SU-DHL-6 (cell line): ENCODE results near the gene PRSS56.

Source experiments
- H2AFZ ChIP-seq: fragments of 200-600 bp; sonication (generic); 2 replicates; pipeline ENCODE4 v1.6.1; 2014; ENCODE audit warnings: low read depth, mild to moderate bottlenecking, moderate library complexity, mixed read lengths, antibody characterized with exemption, low read length; ENCODE audit not compliant: severe bottlenecking
- H3F3A ChIP-seq: fragments of 200-600 bp; shearing (Covaris generic); 2 replicates; pipeline ENCODE4 v1.6.0; 2016; ENCODE audit warnings: antibody characterized with exemption, mild to moderate bottlenecking; ENCODE audit not compliant: insufficient read depth
- H3K27ac ChIP-seq: fragments of 200-600 bp; sonication (generic); 2 replicates; pipeline ENCODE4 v1.5.1; 2016; ENCODE audit warnings: low read depth, mild to moderate bottlenecking, low read length, moderate library complexity, mixed read lengths
- H3K27me3 ChIP-seq: fragments of 200-600 bp; sonication (generic), shearing (Covaris generic); 2 replicates; pipeline ENCODE4 v1.6.0; 2014; ENCODE audit warnings: mild to moderate bottlenecking, low read length
- H3K36me3 ChIP-seq: fragments of 200-600 bp; sonication (generic); 2 replicates; pipeline ENCODE4 v1.6.1; 2014; ENCODE audit warnings: mild to moderate bottlenecking, low read length, mixed read lengths
- H3K4me2 ChIP-seq: fragments of 300-600, 200-600 bp; shearing (Covaris generic), sonication (generic); 2 replicates; pipeline ENCODE4 v1.6.0; 2014; ENCODE audit warnings: low read length, low read depth, mild to moderate bottlenecking; ENCODE audit not compliant: poor library complexity, severe bottlenecking
- H3K4me3 ChIP-seq: fragments of 200-600 bp; sonication (generic); 2 replicates; pipeline ENCODE4 v1.5.1; 2014; ENCODE audit warnings: antibody characterized with exemption, low read length, mild to moderate bottlenecking, mixed read lengths; ENCODE audit not compliant: insufficient read depth, poor library complexity, severe bottlenecking
- H3K79me2 ChIP-seq: fragments of 200-600 bp; sonication (generic); 2 replicates; pipeline ENCODE4 v1.6.1; 2014; ENCODE audit warnings: mild to moderate bottlenecking, low read length, moderate library complexity; ENCODE audit not compliant: insufficient read depth
- H3K9ac ChIP-seq: fragments of 200-600 bp; sonication (generic); 2 replicates; pipeline ENCODE4 v1.7.0; 2014; ENCODE audit warnings: mild to moderate bottlenecking, low read length
- H3K9me2 ChIP-seq: fragments of 200-600 bp; sonication (generic); replicated peaks from 2 replicates; pipeline ENCODE4 v1.6.1; 2014; ENCODE audit warnings: low read length; ENCODE audit not compliant: insufficient read depth
- H3K9me3 ChIP-seq: fragments of 200-600 bp; sonication (generic); 2 replicates; pipeline ENCODE4 v1.6.1; 2014; ENCODE audit warnings: low read length, mixed read lengths; ENCODE audit not compliant: insufficient read depth
- H4K20me1 ChIP-seq: fragments of 200-600 bp; sonication (generic); 2 replicates; pipeline ENCODE4 v1.6.1; 2014; ENCODE audit warnings: low read depth, mild to moderate bottlenecking, antibody characterized with exemption, low read length, moderate library complexity, mixed read lengths
- EZH2phosphoT487 ChIP-seq: fragments of 200-600 bp; sonication (generic), shearing (Covaris generic); conservative IDR thresholded peaks from 2 replicates; pipeline ENCODE4 v1.6.1; 2018; ENCODE audit warnings: mild to moderate bottlenecking, antibody characterized with exemption, low read length, moderate library complexity, mixed read lengths
- TF ChIP-seq, protein P1 (sequence below): fragments of 200-600 bp; sonication (generic); IDR thresholded peaks from one replicate; pipeline ENCODE4 v1.5.1; 2017; ENCODE audit warnings: antibody characterized with exemption, mild to moderate bottlenecking, low read length, moderate library complexity; ENCODE audit not compliant: insufficient read depth, poor library complexity, severe bottlenecking

PRSS56 gene

GRCh38 chr2:232523682-232524597 is 3.8 kb downstream of the PRSS56 start:
- Histone ChIP-seq H3F3A (no peaks in the 10 kb centered on the region), H3K27ac (no peak overlapping the region), H3K9me3 (no peaks in the 10 kb centered on the region), H3K4me2 (peak overlapping the region; percentile 20), H3K36me3 (no peaks in the 10 kb centered on the region), H3K27me3 (no peaks in the 10 kb centered on the region), H3K9me2 (no peaks in the 10 kb centered on the region), H2AFZ (no peak overlapping the region), H4K20me1 (no peaks in the 10 kb centered on the region), H3K9ac (no peak overlapping the region), H3K79me2 (no peaks in the 10 kb centered on the region), H3K4me3 (no peak overlapping the region)
- TF ChIP-seq, protein P1, sequence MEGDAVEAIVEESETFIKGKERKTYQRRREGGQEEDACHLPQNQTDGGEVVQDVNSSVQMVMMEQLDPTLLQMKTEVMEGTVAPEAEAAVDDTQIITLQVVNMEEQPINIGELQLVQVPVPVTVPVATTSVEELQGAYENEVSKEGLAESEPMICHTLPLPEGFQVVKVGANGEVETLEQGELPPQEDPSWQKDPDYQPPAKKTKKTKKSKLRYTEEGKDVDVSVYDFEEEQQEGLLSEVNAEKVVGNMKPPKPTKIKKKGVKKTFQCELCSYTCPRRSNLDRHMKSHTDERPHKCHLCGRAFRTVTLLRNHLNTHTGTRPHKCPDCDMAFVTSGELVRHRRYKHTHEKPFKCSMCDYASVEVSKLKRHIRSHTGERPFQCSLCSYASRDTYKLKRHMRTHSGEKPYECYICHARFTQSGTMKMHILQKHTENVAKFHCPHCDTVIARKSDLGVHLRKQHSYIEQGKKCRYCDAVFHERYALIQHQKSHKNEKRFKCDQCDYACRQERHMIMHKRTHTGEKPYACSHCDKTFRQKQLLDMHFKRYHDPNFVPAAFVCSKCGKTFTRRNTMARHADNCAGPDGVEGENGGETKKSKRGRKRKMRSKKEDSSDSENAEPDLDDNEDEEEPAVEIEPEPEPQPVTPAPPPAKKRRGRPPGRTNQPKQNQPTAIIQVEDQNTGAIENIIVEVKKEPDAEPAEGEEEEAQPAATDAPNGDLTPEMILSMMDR, result no peak
- TF ChIP-seq EZH2phosphoT487, result no peak

GRCh38 chr2:232524771-232525170 is 4.6 kb downstream of the PRSS56 start:
- TF ChIP-seq EZH2phosphoT487, result no peak
- TF ChIP-seq, protein P1, result no peak
- Histone ChIP-seq H3K4me3 (no peak overlapping the region), H4K20me1 (no peaks in the 10 kb centered on the region), H3K9me3 (no peaks in the 10 kb centered on the region), H3K79me2 (no peaks in the 10 kb centered on the region), H3K36me3 (no peaks in the 10 kb centered on the region), H3K27ac (no peak overlapping the region), H3K9me2 (no peaks in the 10 kb centered on the region), H2AFZ (no peak overlapping the region), H3K9ac (no peak overlapping the region), H3F3A (no peaks in the 10 kb centered on the region), H3K4me2 (no peak overlapping the region), H3K27me3 (no peaks in the 10 kb centered on the region)

DNA sequence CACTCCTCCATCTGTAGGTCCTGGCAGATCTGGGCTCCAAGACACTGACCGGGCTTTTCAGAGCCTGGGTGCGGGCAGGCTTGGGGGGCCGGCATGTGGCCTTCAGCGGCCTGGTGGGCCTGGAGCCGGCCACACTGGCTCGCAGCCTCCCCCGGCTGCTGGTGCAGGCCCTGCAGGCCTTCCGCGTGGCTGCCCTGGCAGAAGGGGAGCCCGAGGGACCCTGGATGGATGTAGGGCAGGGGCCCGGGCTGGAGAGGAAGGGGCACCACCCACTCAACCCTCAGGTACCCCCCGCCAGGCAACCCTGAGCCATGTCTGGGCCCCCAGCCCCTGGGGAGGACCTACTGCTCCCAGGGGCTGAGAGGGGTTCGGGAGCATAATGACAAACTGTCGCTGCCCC is 5.0 kb downstream of the PRSS56 start:
- H3K36me3 ChIP-seq, result no peaks in the 10 kb centered on the region
- no peaks in the 10 kb centered on the region for H3F3A ChIP-seq
- H3K27ac ChIP-seq, result no peak overlapping the region
- H3K9me2 ChIP-seq, result no peaks in the 10 kb centered on the region
- H3K27me3 ChIP-seq, result no peaks in the 10 kb centered on the region
- TF ChIP-seq, protein P1, result no peak
- TF ChIP-seq EZH2phosphoT487, result no peak
- no peak overlapping the region for H3K9ac ChIP-seq
- H2AFZ ChIP-seq, result no peak overlapping the region
- H3K4me3 ChIP-seq, result no peak overlapping the region
- no peaks in the 10 kb centered on the region for H3K79me2 ChIP-seq
- H3K4me2 ChIP-seq, result no peak overlapping the region
- no peaks in the 10 kb centered on the region for H4K20me1 ChIP-seq
- no peaks in the 10 kb centered on the region for H3K9me3 ChIP-seq
